ENCODE measurements around the gene PITX3.

Gene PITX3

GRCh38 chr10:102262744-102263370 is 21.5 kb upstream of the PITX3 start:
- H3K27ac ChIP-seq = no peak overlapping the region
- TF ChIP-seq CTCF (conservative IDR thresholded peaks at IDR 0.05; ENCODE audit: low read depth, low read length) = no peak
- 0 out of 2 replicates have a peak, but pooled peaks cover 4% of the 10 kb centered on the region for H4K20me1 ChIP-seq (ENCODE audit: insufficient read depth)
- peaks cover 24% of the 10 kb centered on the region; the same call in 1 of the 2 replicates for H3K79me2 ChIP-seq (ENCODE audit: insufficient read depth, low read depth)
- no peak overlapping the region for H2AFZ ChIP-seq (ENCODE audit: low read depth)
- H3K9ac ChIP-seq = no peak overlapping the region
- H3K27me3 ChIP-seq (ENCODE audit: insufficient read depth, low read depth) = no peaks in the 10 kb centered on the region
- H3K4me1 ChIP-seq (ENCODE audit: low read depth, poor library complexity, severe bottlenecking) = peaks cover 16% of the 10 kb centered on the region
- H3K4me3 ChIP-seq (IDR thresholded peaks at IDR 0.05; ENCODE audit: insufficient read depth, low read depth, low read length) = no peak overlapping the region
- H3K36me3 ChIP-seq (ENCODE audit: insufficient read depth) = no peaks in the 10 kb centered on the region
- H3K4me2 ChIP-seq = no peak overlapping the region

- Histone ChIP-seq H3K36me3 (ENCODE audit: insufficient read depth) (no peaks in the 10 kb centered on the region), H3K4me3 (IDR thresholded peaks at IDR 0.05; ENCODE audit: insufficient read depth, low read depth, low read length) (no peak overlapping the region), H3K4me2 (no peak overlapping the region), H2AFZ (ENCODE audit: low read depth) (no peak overlapping the region), H4K20me1 (ENCODE audit: insufficient read depth) (0 out of 2 replicates have a peak, but pooled peaks cover 4% of the 10 kb centered on the region), H3K27ac (no peak overlapping the region), H3K27me3 (ENCODE audit: insufficient read depth, low read depth) (no peaks in the 10 kb centered on the region), H3K79me2 (ENCODE audit: insufficient read depth, low read depth) (peaks cover 30% of the 10 kb centered on the region; the same call in 1 of the 2 replicates), H3K4me1 (ENCODE audit: low read depth, poor library complexity, severe bottlenecking) (peaks cover 6% of the 10 kb centered on the region), H3K9ac (no peak overlapping the region)
- no peak for TF ChIP-seq CTCF (conservative IDR thresholded peaks at IDR 0.05; ENCODE audit: low read depth, low read length)
These were observed 20.5 kb upstream of the PITX3 start for GRCh38 chr10:102261842-102262241.

GRCh38 chr10:102261196-102261595 is 19.9 kb upstream of the PITX3 start:
- Histone ChIP-seq H3K79me2 (ENCODE audit: insufficient read depth, low read depth) (peaks cover 28% of the 10 kb centered on the region; the same call in 1 of the 2 replicates), H3K4me2 (no peak overlapping the region), H3K27ac (no peak overlapping the region), H3K9ac (no peak overlapping the region), H2AFZ (ENCODE audit: low read depth) (no peak overlapping the region), H3K4me3 (IDR thresholded peaks at IDR 0.05; ENCODE audit: insufficient read depth, low read depth, low read length) (no peak overlapping the region), H3K27me3 (ENCODE audit: insufficient read depth, low read depth) (no peaks in the 10 kb centered on the region), H3K36me3 (ENCODE audit: insufficient read depth) (no peaks in the 10 kb centered on the region), H3K4me1 (ENCODE audit: low read depth, poor library complexity, severe bottlenecking) (no peaks in the 10 kb centered on the region), H4K20me1 (ENCODE audit: insufficient read depth) (0 out of 2 replicates have a peak, but pooled peaks cover 4% of the 10 kb centered on the region)
- TF ChIP-seq CTCF (conservative IDR thresholded peaks at IDR 0.05; ENCODE audit: low read depth, low read length) = no peak

GRCh38 chr10:102255404-102255803 is 14.1 kb upstream of the PITX3 start:
- no peak for TF ChIP-seq CTCF (conservative IDR thresholded peaks at IDR 0.05; ENCODE audit: low read depth, low read length)
- Histone ChIP-seq H3K9ac (no peak overlapping the region), H3K79me2 (ENCODE audit: insufficient read depth, low read depth) (peaks cover 72% of the 10 kb centered on the region), H3K4me3 (IDR thresholded peaks at IDR 0.05; ENCODE audit: insufficient read depth, low read depth, low read length) (no peak overlapping the region), H3K27ac (no peak overlapping the region), H3K27me3 (ENCODE audit: insufficient read depth, low read depth) (no peaks in the 10 kb centered on the region), H2AFZ (ENCODE audit: low read depth) (no peak overlapping the region), H4K20me1 (ENCODE audit: insufficient read depth) (peaks cover 10% of the 10 kb centered on the region; the same call in 1 of the 2 replicates), H3K36me3 (ENCODE audit: insufficient read depth) (no peaks in the 10 kb centered on the region), H3K4me2 (no peak overlapping the region), H3K4me1 (ENCODE audit: low read depth, poor library complexity, severe bottlenecking) (peaks cover 17% of the 10 kb centered on the region)

All from KMS-11 (cell line).